ENCODE measurements around the gene IQCK. TPM values are rescaled to one million over a fixed set of nuclear protein-coding genes. Genes with fewer than 3 reads are reported as not detected.

The IQCK gene
- total RNA-seq, 3 donors from 2014 or later, result 25.9 to 63.8 (median 34.7) TPM

GRCh38 chr16:19861133-19861532 is 143.1 kb downstream of the IQCK start:
- Histone ChIP-seq H3K27me3 (no peaks in the 10 kb centered on the region), H3K4me1 (peaks cover 0 to 5% of the 10 kb centered on the region in 2 donors), H3K27ac (peak overlapping the region; percentile 77 to 84), H3K36me3 (no peaks in the 10 kb centered on the region), H3K4me3 (peak overlapping the region in 2 of 3 donors; percentile 47 to 52), H3K9me3 (no peaks in the 10 kb centered on the region)
- TF ChIP-seq CTCF (IDR thresholded peaks at IDR 0.05), result no peak
- no peak for TF ChIP-seq POLR2A (IDR thresholded peaks at IDR 0.05)
- no peak for TF ChIP-seq POLR2AphosphoS5 (IDR thresholded peaks at IDR 0.05)
- intact Hi-C loops (cut with DNase I; ENCODE audit: low total_unique reads), result no loop called here
- DNase-seq (ENCODE audit: low spot score in 2 of 2), result no peak

- Histone ChIP-seq H3K27me3 (no peaks in the 10 kb centered on the region), H3K36me3 (no peaks in the 10 kb centered on the region), H3K4me3 (peak overlapping the region in 2 of 3 donors; percentile 47 to 52), H3K4me1 (peaks cover 0 to 5% of the 10 kb centered on the region in 2 donors), H3K9me3 (no peaks in the 10 kb centered on the region), H3K27ac (peak overlapping the region; percentile 77 to 84)
- intact Hi-C loops (cut with DNase I; ENCODE audit: low total_unique reads), result no loop called here
- TF ChIP-seq CTCF (IDR thresholded peaks at IDR 0.05) (no peak), POLR2A (IDR thresholded peaks at IDR 0.05) (no peak), POLR2AphosphoS5 (IDR thresholded peaks at IDR 0.05) (no peak)
- DNase-seq (ENCODE audit: low spot score in 2 of 2), result no peak
Observed at GRCh38 chr16:19861811-19862327, 143.8 kb downstream of the IQCK start.

- Histone ChIP-seq H3K4me1 (peaks cover 0 to 5% of the 10 kb centered on the region in 2 donors), H3K4me3 (no peak overlapping the region), H3K9me3 (no peaks in the 10 kb centered on the region), H3K27ac (peak overlapping the region in 1 of 2 donors; percentile 3), H3K27me3 (no peaks in the 10 kb centered on the region), H3K36me3 (no peaks in the 10 kb centered on the region)
- intact Hi-C loops (cut with DNase I; ENCODE audit: low total_unique reads), result no loop called here
- no peak for TF ChIP-seq POLR2AphosphoS5 (IDR thresholded peaks at IDR 0.05)
- TF ChIP-seq CTCF (IDR thresholded peaks at IDR 0.05), result no peak
- TF ChIP-seq POLR2A (IDR thresholded peaks at IDR 0.05), result no peak
- DNase-seq (ENCODE audit: low spot score in 2 of 2), result no peak
Observed at GRCh38 chr16:19863990-19864389, 145.9 kb downstream of the IQCK start.

- no peak overlapping the region for H3K4me3 ChIP-seq
- no peaks in the 10 kb centered on the region for H3K4me1 ChIP-seq
- no peak for DNase-seq (ENCODE audit: low spot score in 2 of 2)
- H3K36me3 ChIP-seq, result no peaks in the 10 kb centered on the region
- TF ChIP-seq POLR2AphosphoS5 (IDR thresholded peaks at IDR 0.05) (no peak), POLR2A (IDR thresholded peaks at IDR 0.05) (no peak), CTCF (IDR thresholded peaks at IDR 0.05) (no peak)
- H3K27ac ChIP-seq, result no peak overlapping the region
- intact Hi-C loops (cut with DNase I; ENCODE audit: low total_unique reads), result no loop called here
- no peaks in the 10 kb centered on the region for H3K27me3 ChIP-seq
- H3K9me3 ChIP-seq, result no peaks in the 10 kb centered on the region
Observed at GRCh38 chr16:19864566-19864965, 146.5 kb downstream of the IQCK start.

- peak overlapping the region; percentile 55 to 66 for H3K27ac ChIP-seq
- no peaks in the 10 kb centered on the region for H3K27me3 ChIP-seq
- no peaks in the 10 kb centered on the region for H3K9me3 ChIP-seq
- no peaks in the 10 kb centered on the region for H3K4me1 ChIP-seq
- H3K36me3 ChIP-seq, result no peaks in the 10 kb centered on the region
- no peak for DNase-seq (ENCODE audit: low spot score in 2 of 2)
- no peak for TF ChIP-seq POLR2A (IDR thresholded peaks at IDR 0.05)
- no peak for TF ChIP-seq CTCF (IDR thresholded peaks at IDR 0.05)
- no peak for TF ChIP-seq POLR2AphosphoS5 (IDR thresholded peaks at IDR 0.05)
- intact Hi-C loops (cut with DNase I; ENCODE audit: low total_unique reads), result no loop called here
- H3K4me3 ChIP-seq, result no peak overlapping the region
Observed at GRCh38 chr16:19868421-19868820, 150.3 kb downstream of the IQCK start.

Measured in breast epithelium (tissue), 4 donors.